WTC11 (cell line): ENCODE data around the gene HOXA13. TPM values are rescaled to one million over a fixed set of nuclear protein-coding genes. Genes with fewer than 3 reads are reported as not detected.

Experiments used
- ATAC-seq: fragments of 200-7000 bp; cut with Tn5 transposase; 2 replicates; pipeline ENCODE4 v1.10.0; 2021; ENCODE audit warnings: mild to moderate bottlenecking, moderate library complexity
- CTCF ChIA-PET: fragments of 300-600 bp; sonication (Branson Sonifier 250); formaldehyde crosslinking; loops from one replicate; lab custom pipeline; 2021; ENCODE audit warnings: antibody characterized with exemption; lab: Charles Lee
- POLR2A ChIA-PET: fragments of 350-600 bp; sonication (Branson Sonifier 250); formaldehyde crosslinking; loops from one replicate; lab custom pipeline; 2021; ENCODE audit warnings: antibody characterized with exemption; lab: Charles Lee
- DNase-seq: peaks from one replicate; pipeline ENCODE4 v3.0.0; 2021; ENCODE audit warnings: low spot score
- H3K27ac Mint-ChIP-seq: 2 replicates; pipeline ENCODE4 v1.8.0; 2021; ENCODE audit warnings: mixed read lengths
- H3K27me3 Mint-ChIP-seq: 2 replicates; pipeline ENCODE4 v1.8.0; 2021; ENCODE audit warnings: low read depth, mild to moderate bottlenecking, moderate library complexity, mixed read lengths
- H3K36me3 Mint-ChIP-seq: 2 replicates; pipeline ENCODE4 v1.8.0; 2021; ENCODE audit warnings: mixed read lengths
- H3K4me1 Mint-ChIP-seq: 2 replicates; pipeline ENCODE4 v1.8.0; 2022; ENCODE audit warnings: mixed read lengths
- H3K4me3 Mint-ChIP-seq: 2 replicates; pipeline ENCODE4 v1.8.0; 2021; ENCODE audit warnings: mild to moderate bottlenecking, moderate library complexity, mixed read lengths
- H3K9me3 Mint-ChIP-seq: 2 replicates; pipeline ENCODE4 v1.8.0; 2021; ENCODE audit warnings: mixed read lengths
- AR ChIP-seq: fragments of 250-450 bp; sonication (Bioruptor Pico); IDR thresholded peaks from 2 replicates; pipeline ENCODE4 v1.9.0; 2021; ENCODE audit warnings: mild to moderate bottlenecking
- CBFB ChIP-seq: sonication (generic); formaldehyde crosslinking; IDR thresholded peaks from 2 replicates; pipeline ENCODE4 v1.8.1; 2022; ENCODE audit warnings: mild to moderate bottlenecking, low read depth, missing genetic modification reagents
- CREB1 ChIP-seq: sonication (generic); formaldehyde crosslinking; IDR thresholded peaks from 2 replicates; pipeline ENCODE4 v1.8.0; 2023; ENCODE audit warnings: mild to moderate bottlenecking, missing genetic modification reagents
- CTCF ChIP-seq: fragments of 200-600 bp; IDR thresholded peaks from 2 replicates; pipeline ENCODE4 v1.8.0; 2022; ENCODE audit warnings: antibody characterized with exemption
- E2F5 ChIP-seq: sonication (generic); formaldehyde crosslinking; IDR thresholded peaks from 2 replicates; pipeline ENCODE4 v1.8.1; 2022; ENCODE audit warnings: mild to moderate bottlenecking, moderate library complexity, missing genetic modification reagents
- ESRRA ChIP-seq: sonication (generic); formaldehyde crosslinking; IDR thresholded peaks from 2 replicates; pipeline ENCODE4 v1.8.1; 2022; ENCODE audit warnings: mild to moderate bottlenecking, missing genetic modification reagents, borderline replicate concordance
- GTF2I ChIP-seq: fragments of 250-450 bp; sonication (Bioruptor Pico); conservative IDR thresholded peaks from 2 replicates; pipeline ENCODE4 v1.4.0; 2021; ENCODE audit warnings: mild to moderate bottlenecking
- JAZF1 ChIP-seq: fragments of 250-450 bp; sonication (Bioruptor Pico); IDR thresholded peaks from 2 replicates; pipeline ENCODE4 v1.9.0; 2021; ENCODE audit warnings: moderate library complexity, mild to moderate bottlenecking, inconsistent platforms
- MLX ChIP-seq: sonication (generic); formaldehyde crosslinking; IDR thresholded peaks from 2 replicates; pipeline ENCODE4 v1.8.1; 2023; ENCODE audit warnings: mild to moderate bottlenecking, missing genetic modification reagents, moderate library complexity
- NR3C1 ChIP-seq: sonication (generic); formaldehyde crosslinking; conservative IDR thresholded peaks from 2 replicates; pipeline ENCODE4 v1.8.1; 2023; ENCODE audit warnings: low read depth, mild to moderate bottlenecking, missing genetic modification reagents
- OVOL2 ChIP-seq: fragments of 250-450 bp; sonication (Bioruptor Pico); IDR thresholded peaks from 2 replicates; pipeline ENCODE4 v1.9.0; 2021; ENCODE audit warnings: mild to moderate bottlenecking, borderline replicate concordance
- PRDM15 ChIP-seq: sonication (generic); formaldehyde crosslinking; IDR thresholded peaks from 2 replicates; pipeline ENCODE4 v1.8.0; 2022; ENCODE audit warnings: missing genetic modification reagents
- RORB ChIP-seq: fragments of 250-450 bp; sonication (Bioruptor Pico); IDR thresholded peaks from 2 replicates; pipeline ENCODE4 v1.9.0; 2021; ENCODE audit warnings: mild to moderate bottlenecking
- SMAD4 ChIP-seq: sonication (generic); formaldehyde crosslinking; IDR thresholded peaks from 2 replicates; pipeline ENCODE4 v1.8.0; 2022; ENCODE audit warnings: mild to moderate bottlenecking, missing genetic modification reagents
- USF2 ChIP-seq: sonication (generic); formaldehyde crosslinking; IDR thresholded peaks from 2 replicates; pipeline ENCODE4 v1.8.1; 2023; ENCODE audit warnings: mild to moderate bottlenecking, missing genetic modification reagents, moderate library complexity
- ZBTB43 ChIP-seq: sonication (generic); formaldehyde crosslinking; IDR thresholded peaks from 2 replicates; pipeline ENCODE4 v1.8.1; 2023; ENCODE audit warnings: mild to moderate bottlenecking, missing genetic modification reagents
- ZNF423 ChIP-seq: fragments of 250-450 bp; sonication (Bioruptor Pico); IDR thresholded peaks from 2 replicates; pipeline ENCODE4 v2.1.2; 2022; ENCODE audit warnings: mild to moderate bottlenecking, moderate library complexity
- ZNF512 ChIP-seq: sonication (generic); formaldehyde crosslinking; IDR thresholded peaks from 2 replicates; pipeline ENCODE4 v1.8.1; 2022; ENCODE audit warnings: missing genetic modification reagents, borderline replicate concordance
- ZNF671 ChIP-seq: fragments of 250-450 bp; sonication (Bioruptor Pico); IDR thresholded peaks from 2 replicates; pipeline ENCODE4 v1.8.0; 2021; ENCODE audit warnings: mild to moderate bottlenecking
- total RNA-seq: library from RNA; stranded (reverse); gene quantifications from 3 replicates; pipeline ENCODE4 v1.2.3, GENCODE V29; 2021

The HOXA13 gene
- total RNA-seq, 1 experiment from 2014 or later = not detected

GRCh38 chr7:27224983-27225934 lies 25.4 kb upstream of the HOXA13 start:
- peak; percentile 81 for ATAC-seq
- H3K27ac Mint-ChIP-seq = no peak overlapping the region
- peak overlapping the region; percentile 66 for H3K4me3 Mint-ChIP-seq
- POLR2A ChIA-PET = no interaction called here
- no peak for TF ChIP-seq MLX (CRISPR knock-in tag)
- TF ChIP-seq ZNF423 = peak; percentile 76; the same call in 1 of the 2 replicates
- no peak for TF ChIP-seq ZNF512 (CRISPR knock-in tag)
- TF ChIP-seq RORB = no peak
- TF ChIP-seq E2F5 (CRISPR knock-in tag) = 0 out of 2 replicates have a peak, but pooled peaks have one; percentile 32
- no peak for TF ChIP-seq GTF2I (CRISPR knock-in tag)
- peaks cover 100% of the 10 kb centered on the region for H3K27me3 Mint-ChIP-seq
- H3K4me1 Mint-ChIP-seq = peaks cover 23% of the 10 kb centered on the region
- H3K9me3 Mint-ChIP-seq = no peaks in the 10 kb centered on the region
- no peaks in the 10 kb centered on the region for H3K36me3 Mint-ChIP-seq
- DNase-seq = peak; percentile 58
- CTCF ChIA-PET = interaction anchor here (0.9 to 2.0 kb wide), 8 partner anchors 10 to 381 kb away, joined by 3 to 8 read pairs (median 4); partner anchors contain the start of genes EVX1 and HOXA13

GRCh38 chr7:27223941-27224575 lies 24.2 kb upstream of the HOXA13 start:
- POLR2A ChIA-PET = no interaction called here
- Mint-ChIP-seq H3K27ac (no peak overlapping the region), H3K4me1 (peaks cover 30% of the 10 kb centered on the region), H3K4me3 (no peak overlapping the region), H3K9me3 (no peaks in the 10 kb centered on the region), H3K36me3 (no peaks in the 10 kb centered on the region), H3K27me3 (peaks cover 100% of the 10 kb centered on the region)
- DNase-seq = no peak
- CTCF ChIA-PET = interaction anchor here (0.9 to 1.5 kb wide), 4 partner anchors 11 to 44 kb away, joined by 3 to 7 read pairs (median 4); no protein-coding TSS in a partner anchor
- ATAC-seq = no peak
- no peak for TF ChIP-seq PRDM15 (CRISPR knock-in tag)
- no peak for TF ChIP-seq ESRRA (CRISPR knock-in tag)
- no peak for TF ChIP-seq OVOL2
- no peak for TF ChIP-seq ZNF671
- TF ChIP-seq JAZF1 (CRISPR knock-in tag) = no peak
- no peak for TF ChIP-seq NR3C1
- no peak for TF ChIP-seq CREB1
- TF ChIP-seq CTCF = no peak
- no peak for TF ChIP-seq AR (CRISPR knock-in tag)
- no peak for TF ChIP-seq CBFB (CRISPR knock-in tag)
- no peak for TF ChIP-seq USF2
- TF ChIP-seq SMAD4 (CRISPR knock-in tag) = no peak
- TF ChIP-seq ZBTB43 = no peak
